Ascending aorta (tissue), 2 donors: Measurements from ENCODE around the gene TRAF3IP3. TPM values are rescaled to one million over a fixed set of nuclear protein-coding genes. Genes with fewer than 3 reads are reported as not detected.
A peak's percentile ranks its signal among the peaks of the same experiment; 100 is the strongest.

ENCODE experiments used
- DNase-seq, 2 donors: peaks; one replicate each; pipeline ENCODE4 v3.0.0-alpha.2; 2019; ENCODE audit warnings: low spot score in 2 of 2
- H3K27ac ChIP-seq, 2 donors: fragments of 200-600 bp; sonication (generic); one replicate each; pipeline ENCODE4 v1.5.1; 2016 to 2017; ENCODE audit warnings: mild to moderate bottlenecking in 1 of 2
- H3K27me3 ChIP-seq: fragments of 200-600 bp; sonication (generic); one replicate; pipeline ENCODE4 v1.5.1; 2017
- H3K36me3 ChIP-seq, 2 donors: fragments of 200-600 bp; sonication (generic); one replicate each; pipeline ENCODE4 v1.5.1; 2016
- H3K4me1 ChIP-seq, 2 donors: fragments of 200-600 bp; sonication (generic); one replicate each; pipeline ENCODE4 v1.5.1; 2016 to 2017; ENCODE audit warnings: mild to moderate bottlenecking in 1 of 2
- H3K4me3 ChIP-seq, 2 donors: fragments of 200-600 bp; sonication (generic); one replicate each; pipeline ENCODE4 v1.5.1; 2016 to 2017; ENCODE audit warnings: mild to moderate bottlenecking in 1 of 2
- H3K9me3 ChIP-seq, 2 donors: fragments of 200-600 bp; sonication (generic); one replicate each; pipeline ENCODE4 v1.5.1; 2016
- CTCF ChIP-seq, 3 experiments: fragments of 200-600 bp in 2 of 3; fragments of 450-650 bp in 1 of 3; sonication (generic) in 2 of 3; IDR thresholded peaks; one replicate each; pipeline ENCODE4 v1.5.1; 2016 to 2019; ENCODE audit warnings: antibody characterized with exemption in 3 of 3, mild to moderate bottlenecking in 1 of 3, moderate library complexity in 1 of 3
- intact Hi-C: fragments of 100-400 bp; cut with DNase I; formaldehyde crosslinking; loops from one replicate; pipeline ENCODE4 v1.15.1; 2023
- total RNA-seq: library from RNA; depleted of rRNA; stranded (reverse); fragments of >200 nt; gene quantifications from one replicate; pipeline ENCODE4 v1.1.0, GENCODE V29; 2016

Gene TRAF3IP3
- total RNA-seq, 1 donor from 2014 or later = not detected

DNA sequence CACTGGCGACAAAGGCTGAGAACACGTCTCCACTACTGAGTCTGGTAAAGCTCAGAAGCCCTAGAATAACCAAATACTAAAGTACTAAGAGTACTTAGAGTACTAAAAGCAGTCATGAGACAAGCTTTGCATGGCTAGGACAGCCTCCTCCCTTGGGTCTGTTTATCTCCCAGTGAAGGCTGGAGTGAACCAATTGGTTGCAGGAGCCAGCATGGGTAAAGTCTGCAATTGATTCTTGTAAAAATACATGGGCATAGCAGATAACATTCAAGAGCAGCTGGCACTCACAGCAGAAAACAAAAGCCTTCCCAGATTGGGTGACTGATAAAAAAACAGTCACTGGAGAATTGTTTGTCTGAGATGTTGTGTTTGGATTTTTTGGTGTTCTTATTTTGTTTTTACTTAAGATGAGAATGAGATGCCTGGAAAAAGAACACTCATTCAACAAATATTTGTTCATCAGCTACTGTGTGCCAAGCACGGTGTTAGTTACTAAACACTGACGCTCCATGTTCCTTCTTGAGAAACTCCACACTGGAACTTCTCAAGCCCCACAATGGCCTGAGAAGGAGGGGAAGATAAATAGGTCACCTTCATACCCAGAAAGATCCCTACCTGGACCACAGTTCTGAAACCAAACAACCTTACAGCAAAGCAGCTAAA, 46.4 kb downstream of the TRAF3IP3 start:
- intact Hi-C loops = no loop called here
- Histone ChIP-seq H3K4me3 (no peak overlapping the region), H3K27ac (peak overlapping the region; percentile 56 to 69), H3K27me3 (no peaks in the 10 kb centered on the region), H3K9me3 (no peaks in the 10 kb centered on the region), H3K4me1 (peaks cover 0 to 16% of the 10 kb centered on the region in 2 donors), H3K36me3 (no peaks in the 10 kb centered on the region)
- DNase-seq = no peak
- TF ChIP-seq CTCF (IDR thresholded peaks at IDR 0.05) = no peak

DNA sequence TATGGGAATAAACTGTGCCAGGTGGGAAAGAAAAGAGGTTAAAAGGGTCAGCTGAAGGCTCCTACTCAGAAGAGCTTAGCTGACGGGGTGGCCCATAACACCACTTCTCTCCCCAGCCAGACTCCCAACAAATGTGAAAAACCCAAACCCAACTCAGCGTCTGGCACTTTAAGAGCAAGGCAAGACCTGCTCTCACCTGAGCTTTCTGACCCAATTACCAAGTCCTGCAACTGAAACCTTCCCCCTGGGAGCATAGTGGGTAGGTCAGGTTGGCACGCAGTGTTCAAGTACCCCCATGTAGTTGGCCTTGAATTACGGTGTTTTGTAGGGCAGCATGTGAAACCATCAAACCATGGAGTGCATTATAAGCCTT, 46.9 kb downstream of the TRAF3IP3 start:
- Histone ChIP-seq H3K9me3 (no peaks in the 10 kb centered on the region), H3K36me3 (no peaks in the 10 kb centered on the region), H3K4me1 (peaks cover 0 to 16% of the 10 kb centered on the region in 2 donors), H3K27ac (peak overlapping the region in 1 of 2 donors; percentile 69), H3K4me3 (no peak overlapping the region), H3K27me3 (no peaks in the 10 kb centered on the region)
- no peak for TF ChIP-seq CTCF (IDR thresholded peaks at IDR 0.05)
- intact Hi-C loops = no loop called here
- no peak for DNase-seq

- no peak for TF ChIP-seq CTCF (IDR thresholded peaks at IDR 0.05)
These were observed 47.7 kb downstream of the TRAF3IP3 start for GRCh38 chr1:209803568-209803967.

GRCh38 chr1:209805341-209805781, 49.5 kb downstream of the TRAF3IP3 start:
- Histone ChIP-seq H3K27ac (no peak overlapping the region), H3K4me1 (peaks cover 0 to 16% of the 10 kb centered on the region in 2 donors), H3K36me3 (no peaks in the 10 kb centered on the region), H3K9me3 (no peaks in the 10 kb centered on the region), H3K27me3 (no peaks in the 10 kb centered on the region), H3K4me3 (peak overlapping the region; percentile 51 to 65)
- no peak for TF ChIP-seq CTCF (IDR thresholded peaks at IDR 0.05)
- DNase-seq = no peak
- intact Hi-C loops = no loop called here

More at GRCh38 chr1:209803568-209803967, 47.7 kb downstream of the TRAF3IP3 start:
- peaks cover 0 to 16% of the 10 kb centered on the region in 2 donors for H3K4me1 ChIP-seq
- H3K27me3 ChIP-seq = no peaks in the 10 kb centered on the region
- no peaks in the 10 kb centered on the region for H3K9me3 ChIP-seq
- no peak overlapping the region for H3K4me3 ChIP-seq
- H3K36me3 ChIP-seq = no peaks in the 10 kb centered on the region
- DNase-seq = no peak
- intact Hi-C loops = no loop called here
- no peak overlapping the region for H3K27ac ChIP-seq

DNA sequence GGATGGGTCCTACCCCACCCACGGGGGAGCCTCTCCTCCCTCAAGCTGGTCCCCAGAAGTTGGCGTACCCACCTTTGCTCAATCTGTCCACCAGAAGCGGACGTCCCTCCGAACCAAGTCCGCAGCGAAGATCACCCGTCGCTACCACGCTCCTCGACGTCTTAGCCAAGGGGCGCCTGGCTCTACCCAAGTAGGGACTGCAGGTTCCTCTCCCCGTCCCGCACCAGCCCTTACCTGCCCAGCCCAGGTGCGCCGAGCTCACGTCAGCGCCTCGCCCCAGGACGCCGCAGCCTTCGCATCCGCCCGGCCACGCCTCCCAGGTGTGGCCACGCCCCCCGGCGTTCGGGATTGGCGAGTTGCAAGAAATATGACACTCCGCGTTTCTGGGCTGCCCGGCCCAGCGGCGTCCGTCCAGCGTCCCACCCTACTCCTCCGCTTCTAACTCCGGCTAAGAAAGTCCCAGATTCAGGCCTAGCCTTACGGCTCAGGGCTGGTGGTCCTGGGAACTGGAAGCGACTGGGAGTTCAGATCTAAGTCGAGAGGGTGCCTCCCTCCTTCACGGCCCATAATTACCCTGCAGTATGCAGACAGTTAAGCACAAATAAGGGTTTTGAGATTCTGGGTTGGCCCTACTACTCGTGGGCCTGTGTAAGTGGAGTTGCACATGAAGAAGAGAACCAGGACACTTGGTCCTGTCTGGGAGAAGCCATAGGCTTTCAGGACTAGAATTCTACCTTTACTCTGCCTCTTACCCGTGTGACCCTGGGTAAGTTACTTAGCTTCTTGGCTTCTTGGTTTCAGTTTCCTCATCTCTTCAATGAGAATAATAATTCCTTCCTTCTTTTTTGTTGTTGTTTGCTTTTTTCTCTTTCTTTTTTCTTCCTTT, 50.3 kb downstream of the TRAF3IP3 start, which contains the start of gene IRF6:
IRF6 (minus strand) TSS at position 268 of the 886 bp plus-strand sequence. CDS start 4,729 bp downstream, outside the sequence.
- intact Hi-C loops = no loop called here
- no peak for TF ChIP-seq CTCF (IDR thresholded peaks at IDR 0.05)
- DNase-seq = peak in 1 of 2 donors; percentile 84
- H3K4me3 ChIP-seq = peak within 1 kb of the TSS; percentile 51 to 65
- H3K9me3 ChIP-seq = no peaks in the 10 kb centered on the region
- no peaks in the 10 kb centered on the region for H3K27me3 ChIP-seq
- H3K4me1 ChIP-seq = peaks cover 0 to 12% of the 10 kb centered on the region in 2 donors
- no peaks in the 10 kb centered on the region for H3K36me3 ChIP-seq
- H3K27ac ChIP-seq = no peak within 1 kb of the TSS
